Endothelial cell (in vitro differentiated cells): ENCODE results near the gene AGPAT4. TPM values are rescaled to one million over a fixed set of nuclear protein-coding genes. Genes with fewer than 3 reads are reported as not detected.

Experiments
- DNase-seq: peaks from one replicate; pipeline ENCODE4 v3.0.0; 2021; ENCODE audit warnings: low spot score
- H3K27ac Mint-ChIP-seq: one replicate; pipeline ENCODE4 v1.8.0; 2021; ENCODE audit warnings: mixed read lengths, inconsistent platforms; ENCODE audit not compliant: unreplicated experiment
- H3K27me3 Mint-ChIP-seq: one replicate; pipeline ENCODE4 v1.8.0; 2021; ENCODE audit warnings: mild to moderate bottlenecking, moderate library complexity, mixed read lengths, inconsistent platforms; ENCODE audit not compliant: unreplicated experiment
- H3K36me3 Mint-ChIP-seq: one replicate; pipeline ENCODE4 v1.8.0; 2021; ENCODE audit warnings: mild to moderate bottlenecking, low read depth, mixed read lengths, inconsistent platforms; ENCODE audit not compliant: unreplicated experiment
- H3K4me1 Mint-ChIP-seq: one replicate; pipeline ENCODE4 v1.8.0; 2021; ENCODE audit warnings: mild to moderate bottlenecking, mixed read lengths, inconsistent platforms; ENCODE audit not compliant: unreplicated experiment
- H3K4me3 Mint-ChIP-seq: one replicate; pipeline ENCODE4 v1.8.0; 2021; ENCODE audit warnings: mild to moderate bottlenecking, mixed read lengths, inconsistent platforms; ENCODE audit not compliant: unreplicated experiment
- H3K9me3 Mint-ChIP-seq: one replicate; pipeline ENCODE4 v1.8.0; 2021; ENCODE audit warnings: mixed read lengths, inconsistent platforms; ENCODE audit not compliant: unreplicated experiment
- CTCF ChIP-seq: fragments of 200-600 bp; sonication (generic); IDR thresholded peaks from one replicate; pipeline ENCODE4 v1.5.0; 2021; ENCODE audit warnings: antibody characterized with exemption; ENCODE audit not compliant: unreplicated experiment
- total RNA-seq: library from RNA; stranded (reverse); fragmentation: NEBNext Ultra II Directional; extraction: Animal tissue kit (Norgen Biotek cat#: 25700); gene quantifications from one replicate; pipeline ENCODE4 v1.2.1, GENCODE V29; 2021; ENCODE audit not compliant: unreplicated experiment

Gene AGPAT4
- total RNA-seq, 1 donor from 2014 or later = 25.2 TPM

- DNase-seq = no peak
- Mint-ChIP-seq H3K27ac (peak overlapping the region; percentile 49), H3K4me1 (peaks cover 38% of the 10 kb centered on the region), H3K9me3 (no peaks in the 10 kb centered on the region), H3K27me3 (peaks cover 3% of the 10 kb centered on the region), H3K4me3 (no peak overlapping the region), H3K36me3 (peaks cover 3% of the 10 kb centered on the region)
- no peak for TF ChIP-seq CTCF
Measured at GRCh38 chr6:161254464-161255253, 19.2 kb downstream of the AGPAT4 start.

GRCh38 chr6:161254126-161254463 is 19.8 kb downstream of the AGPAT4 start:
- no peak for DNase-seq
- peaks cover 38% of the 10 kb centered on the region for H3K4me1 Mint-ChIP-seq
- peaks cover 3% of the 10 kb centered on the region for H3K27me3 Mint-ChIP-seq
- no peaks in the 10 kb centered on the region for H3K9me3 Mint-ChIP-seq
- H3K4me3 Mint-ChIP-seq = no peak overlapping the region
- no peak overlapping the region for H3K27ac Mint-ChIP-seq
- H3K36me3 Mint-ChIP-seq = peaks cover 5% of the 10 kb centered on the region
- no peak for TF ChIP-seq CTCF

- Mint-ChIP-seq H3K27ac (no peak overlapping the region), H3K4me1 (peaks cover 21% of the 10 kb centered on the region), H3K27me3 (peaks cover 3% of the 10 kb centered on the region), H3K9me3 (no peaks in the 10 kb centered on the region), H3K4me3 (no peak overlapping the region), H3K36me3 (peaks cover 6% of the 10 kb centered on the region)
- no peak for DNase-seq
- TF ChIP-seq CTCF = no peak
Measured at GRCh38 chr6:161251345-161251744, 22.5 kb downstream of the AGPAT4 start.

- Mint-ChIP-seq H3K27ac (no peak overlapping the region), H3K4me1 (peaks cover under 1% of the 10 kb centered on the region), H3K9me3 (no peaks in the 10 kb centered on the region), H3K36me3 (peaks cover 6% of the 10 kb centered on the region), H3K4me3 (no peak overlapping the region), H3K27me3 (peaks cover 3% of the 10 kb centered on the region)
- no peak for DNase-seq
- TF ChIP-seq CTCF = no peak
Measured at GRCh38 chr6:161249327-161249726, 24.5 kb downstream of the AGPAT4 start.

GRCh38 chr6:161246725-161247124 is 27.1 kb downstream of the AGPAT4 start:
- no peak overlapping the region for H3K4me3 Mint-ChIP-seq
- H3K36me3 Mint-ChIP-seq = peaks cover 6% of the 10 kb centered on the region
- H3K9me3 Mint-ChIP-seq = no peaks in the 10 kb centered on the region
- peaks cover 13% of the 10 kb centered on the region for H3K4me1 Mint-ChIP-seq
- no peak for DNase-seq
- H3K27me3 Mint-ChIP-seq = peaks cover 3% of the 10 kb centered on the region
- TF ChIP-seq CTCF = no peak
- no peak overlapping the region for H3K27ac Mint-ChIP-seq
